Left lung (tissue), 10 donors: Measurements from ENCODE around the gene PRPH2. TPM values are rescaled to one million over a fixed set of nuclear protein-coding genes. Genes with fewer than 3 reads are reported as not detected.
"Not testable (repeated sequence)": the region's sequence is repeated elsewhere in the genome, so short reads cannot be mapped to it uniquely, and the experiment has no call there.

Experiments
- ATAC-seq: fragments of 200-7000 bp; cut with Tn5 transposase; one replicate; pipeline ENCODE4 v1.9.1; 2020; ENCODE audit warnings: moderate library complexity
- DNase-seq, 4 donors: peaks; one replicate each; pipeline ENCODE4 v3.0.0-alpha.2; 2013 to 2020
- H3K27ac ChIP-seq, 2 donors: fragments of 200-600 bp; sonication (generic) in 1 of 2; one replicate each; pipeline versions ENCODE4 v1.5.0 to v1.8.0; 2020 to 2021
- H3K27me3 ChIP-seq, 2 donors: fragments of 200-600 bp; sonication (generic) in 1 of 2; one replicate each; pipeline versions ENCODE4 v1.5.0 to v1.8.0; 2020 to 2021
- H3K36me3 ChIP-seq, 2 donors: fragments of 200-600 bp; sonication (generic) in 1 of 2; one replicate each; pipeline versions ENCODE4 v1.5.0 to v1.8.0; 2020 to 2021
- H3K4me1 ChIP-seq, 2 donors: fragments of 200-600 bp; one replicate each; pipeline ENCODE4 v1.8.0; 2021
- H3K4me3 ChIP-seq, 2 donors: fragments of 200-600 bp; sonication (generic) in 1 of 2; one replicate each; pipeline versions ENCODE4 v1.5.0 to v1.8.0; 2020 to 2021; ENCODE audit warnings: mild to moderate bottlenecking in 1 of 2
- H3K9me3 ChIP-seq, 2 donors: fragments of 200-600 bp; sonication (generic) in 1 of 2; one replicate each; pipeline versions ENCODE4 v1.5.0 to v1.8.0; 2020 to 2021
- intact Hi-C, 2 donors: fragments of 100-400 bp; cut with DNase I; formaldehyde crosslinking; loops; one replicate each; pipeline versions ENCODE4 v1.11.2 to v1.14.2; 2022
- polyA plus RNA-seq, 6 donors: library from polyadenylated mRNA; unstranded; fragments of 120-200 nt; gene quantifications; one replicate each; pipeline ENCODE4 v1.2.1, GENCODE V29; 2013; ENCODE audit not compliant: insufficient read length in 6 of 6
- total RNA-seq, 2 donors: library from RNA; stranded (reverse); fragmentation: NEBNext Ultra II Directional; extraction: Animal tissue kit (Norgen Biotek cat#: 25700); gene quantifications; one replicate each; pipeline ENCODE4 v1.2.1, GENCODE V29; 2021
- TF ChIP-seq, protein P1 (sequence below), 2 donors: fragments of 200-600 bp; sonication (generic) in 1 of 2; IDR thresholded peaks; one replicate each; pipeline versions ENCODE4 v1.5.0 to v1.8.0; 2021; ENCODE audit warnings: antibody characterized with exemption in 2 of 2
- donor health status: DM: no; HTN: yes; CAD: no.
- donor health status: DM: no; HTN: no; CAD: no.

PRPH2 gene
- total and polyA plus RNA-seq, 8 donors = 1.7 to 5.6 (median 4.4) TPM

DNA sequence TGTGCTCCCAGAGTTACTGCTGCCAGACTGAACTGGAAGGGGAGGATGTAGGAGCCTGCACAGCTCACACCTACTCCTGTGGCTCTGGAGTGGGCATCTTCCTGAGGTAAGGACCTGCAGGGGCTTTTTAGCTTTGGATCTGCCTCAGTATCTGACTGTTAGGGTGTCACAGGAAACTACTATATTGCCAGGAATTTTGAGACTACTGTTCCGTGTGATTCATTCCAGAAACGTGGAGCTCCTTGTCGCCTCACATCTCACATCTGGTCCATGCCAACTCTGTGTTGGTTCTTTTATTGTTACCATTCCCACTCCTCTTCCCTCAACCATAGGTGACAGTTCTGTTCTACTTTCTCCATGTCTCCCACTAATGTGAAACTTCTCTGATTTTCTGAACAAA is 34.1 kb downstream of the PRPH2 start:
- no peak overlapping the region for H3K27ac ChIP-seq
- no peak overlapping the region for H3K4me3 ChIP-seq
- no peaks in the 10 kb centered on the region for H3K9me3 ChIP-seq
- H3K36me3 ChIP-seq = peaks cover 0 to 98% of the 10 kb centered on the region in 2 donors
- intact Hi-C loops = no loop called here
- ATAC-seq = no peak
- TF ChIP-seq, protein P1, sequence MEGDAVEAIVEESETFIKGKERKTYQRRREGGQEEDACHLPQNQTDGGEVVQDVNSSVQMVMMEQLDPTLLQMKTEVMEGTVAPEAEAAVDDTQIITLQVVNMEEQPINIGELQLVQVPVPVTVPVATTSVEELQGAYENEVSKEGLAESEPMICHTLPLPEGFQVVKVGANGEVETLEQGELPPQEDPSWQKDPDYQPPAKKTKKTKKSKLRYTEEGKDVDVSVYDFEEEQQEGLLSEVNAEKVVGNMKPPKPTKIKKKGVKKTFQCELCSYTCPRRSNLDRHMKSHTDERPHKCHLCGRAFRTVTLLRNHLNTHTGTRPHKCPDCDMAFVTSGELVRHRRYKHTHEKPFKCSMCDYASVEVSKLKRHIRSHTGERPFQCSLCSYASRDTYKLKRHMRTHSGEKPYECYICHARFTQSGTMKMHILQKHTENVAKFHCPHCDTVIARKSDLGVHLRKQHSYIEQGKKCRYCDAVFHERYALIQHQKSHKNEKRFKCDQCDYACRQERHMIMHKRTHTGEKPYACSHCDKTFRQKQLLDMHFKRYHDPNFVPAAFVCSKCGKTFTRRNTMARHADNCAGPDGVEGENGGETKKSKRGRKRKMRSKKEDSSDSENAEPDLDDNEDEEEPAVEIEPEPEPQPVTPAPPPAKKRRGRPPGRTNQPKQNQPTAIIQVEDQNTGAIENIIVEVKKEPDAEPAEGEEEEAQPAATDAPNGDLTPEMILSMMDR (IDR thresholded peaks at IDR 0.05) = no peak
- DNase-seq = no peak
- peaks cover 4 to 23% of the 10 kb centered on the region in 2 donors for H3K4me1 ChIP-seq
- no peaks in the 10 kb centered on the region for H3K27me3 ChIP-seq

DNA sequence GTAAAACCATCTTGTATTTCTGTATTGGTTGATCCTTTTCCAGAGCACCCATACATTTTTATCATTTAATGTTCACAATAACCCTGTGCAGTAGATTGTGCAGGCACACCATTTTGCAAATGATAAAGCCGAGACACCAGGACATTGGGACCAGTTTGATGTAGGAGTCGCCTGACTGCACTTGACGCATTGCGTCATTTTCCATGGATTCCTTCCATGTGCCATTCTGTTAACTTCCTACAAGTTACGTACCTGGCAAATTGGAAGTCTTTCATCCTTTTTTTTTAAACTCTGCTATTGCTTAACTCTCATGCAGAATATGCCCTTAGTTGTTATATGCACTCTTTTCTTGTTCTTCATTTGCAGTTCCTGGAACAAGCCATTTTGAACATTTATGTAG is 43.0 kb downstream of the PRPH2 start:
- Histone ChIP-seq H3K9me3 (no peaks in the 10 kb centered on the region), H3K27ac (no peak overlapping the region), H3K27me3 (no peaks in the 10 kb centered on the region), H3K36me3 (peaks cover 0 to 100% of the 10 kb centered on the region in 2 donors), H3K4me3 (no peak overlapping the region), H3K4me1 (no peaks in the 10 kb centered on the region)
- TF ChIP-seq, protein P1 (IDR thresholded peaks at IDR 0.05) = no peak
- ATAC-seq (no peak), DNase-seq (no peak)
- intact Hi-C loops = no loop called here

DNA sequence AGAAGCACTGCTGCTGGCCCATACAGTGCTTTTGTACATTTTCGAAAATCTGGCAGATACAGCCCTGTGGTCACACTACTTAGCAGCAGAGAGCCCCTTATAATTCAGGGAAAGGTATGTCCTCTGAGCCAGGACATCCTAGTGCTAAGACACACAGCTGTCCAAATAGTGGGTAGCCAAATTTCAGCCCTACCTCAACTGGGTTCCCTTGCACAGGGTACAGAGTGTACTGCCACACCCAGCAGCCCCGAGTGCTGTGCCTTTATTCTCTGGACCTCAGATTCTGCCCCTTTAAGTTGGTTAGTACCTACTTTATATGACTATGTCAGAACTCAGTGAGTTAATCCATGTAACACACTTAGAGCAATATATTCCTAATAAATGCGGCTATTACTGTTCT is 47.6 kb downstream of the PRPH2 start:
- H3K36me3 ChIP-seq = peaks cover 0 to 100% of the 10 kb centered on the region in 2 donors
- no peaks in the 10 kb centered on the region for H3K27me3 ChIP-seq
- no peak overlapping the region for H3K4me3 ChIP-seq
- H3K4me1 ChIP-seq = no peaks in the 10 kb centered on the region
- no peaks in the 10 kb centered on the region for H3K9me3 ChIP-seq
- TF ChIP-seq, protein P1 (IDR thresholded peaks at IDR 0.05) = no peak
- ATAC-seq (no peak), DNase-seq (no peak)
- intact Hi-C loops = no loop called here
- no peak overlapping the region for H3K27ac ChIP-seq

DNA sequence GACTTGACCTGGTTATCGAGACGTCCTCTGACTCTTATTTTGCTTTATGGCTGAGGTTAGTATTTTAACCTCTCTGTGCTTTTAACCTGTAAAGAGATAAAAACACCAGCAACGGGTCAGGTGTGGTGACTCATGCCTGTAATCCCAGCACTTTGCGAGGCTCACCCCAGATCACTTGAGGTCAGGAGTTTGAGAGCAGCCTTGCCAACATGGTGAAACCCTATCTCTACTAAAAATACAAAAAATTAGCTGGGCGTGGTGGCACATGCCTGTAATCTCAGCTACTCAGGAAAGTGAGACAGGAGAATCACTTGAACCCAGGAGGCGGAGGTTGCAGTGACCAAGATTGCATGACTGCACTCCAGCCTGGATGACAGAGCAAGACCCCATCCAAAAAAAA is 48.0 kb downstream of the PRPH2 start:
- H3K4me1 ChIP-seq, DNase-seq, ATAC-seq, intact Hi-C loops, H3K9me3 ChIP-seq, H3K27me3 ChIP-seq, H3K4me3 ChIP-seq, H3K27ac ChIP-seq: not testable (repeated sequence)
- peaks cover 0 to 100% of the 10 kb centered on the region in 2 donors for H3K36me3 ChIP-seq

DNA sequence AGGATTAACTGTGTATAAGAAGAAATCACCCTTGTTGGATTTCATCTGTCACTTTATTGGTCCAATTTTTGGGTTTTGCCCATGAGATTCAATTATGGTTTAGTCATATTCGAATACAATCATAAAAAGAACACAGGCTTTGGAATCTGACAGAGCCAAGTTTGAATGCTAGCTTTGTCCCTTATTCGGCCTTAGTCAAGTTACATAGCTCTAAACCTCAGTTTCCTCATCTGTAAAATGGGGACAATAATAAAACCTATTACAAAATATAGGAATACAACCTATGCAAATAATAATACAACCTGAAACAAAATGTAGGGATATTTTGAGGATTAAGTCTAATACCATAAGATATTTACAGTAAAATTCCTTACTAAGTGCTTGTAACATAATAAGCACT is 57.7 kb downstream of the PRPH2 start:
- intact Hi-C loops = loop anchor here in 1 of 2 donors (5.0 to 10.0 kb wide), 2 partner anchors 60 to 213 kb away; partner anchors contain the start of genes PRPH2 and RPL7L1

More for the DNA sequence above, 57.7 kb downstream of the PRPH2 start:
- Histone ChIP-seq H3K4me1 (no peaks in the 10 kb centered on the region), H3K36me3 (peaks cover 0 to 96% of the 10 kb centered on the region in 2 donors), H3K27me3 (no peaks in the 10 kb centered on the region), H3K4me3 (no peak overlapping the region), H3K27ac (no peak overlapping the region), H3K9me3 (no peaks in the 10 kb centered on the region)
- TF ChIP-seq, protein P1 (IDR thresholded peaks at IDR 0.05) = no peak
- ATAC-seq = no peak
- no peak for DNase-seq
